Occipital lobe (tissue), 2 donors: Measurements from ENCODE around the gene ITGA3. TPM values are rescaled to one million over a fixed set of nuclear protein-coding genes. Genes with fewer than 3 reads are reported as not detected.

Experiments used
- DNase-seq: peaks from one replicate; lab custom pipeline; 2025; lab: John Stamatoyannopoulos, UW
- total RNA-seq: library from RNA; depleted of rRNA; stranded (reverse); fragments of >200 nt; gene quantifications from one replicate; pipeline ENCODE4 v1.2.3, GENCODE V29; 2014

The ITGA3 gene
- total RNA-seq, 1 donor from 2014 or later, result 23.2 TPM

DNA sequence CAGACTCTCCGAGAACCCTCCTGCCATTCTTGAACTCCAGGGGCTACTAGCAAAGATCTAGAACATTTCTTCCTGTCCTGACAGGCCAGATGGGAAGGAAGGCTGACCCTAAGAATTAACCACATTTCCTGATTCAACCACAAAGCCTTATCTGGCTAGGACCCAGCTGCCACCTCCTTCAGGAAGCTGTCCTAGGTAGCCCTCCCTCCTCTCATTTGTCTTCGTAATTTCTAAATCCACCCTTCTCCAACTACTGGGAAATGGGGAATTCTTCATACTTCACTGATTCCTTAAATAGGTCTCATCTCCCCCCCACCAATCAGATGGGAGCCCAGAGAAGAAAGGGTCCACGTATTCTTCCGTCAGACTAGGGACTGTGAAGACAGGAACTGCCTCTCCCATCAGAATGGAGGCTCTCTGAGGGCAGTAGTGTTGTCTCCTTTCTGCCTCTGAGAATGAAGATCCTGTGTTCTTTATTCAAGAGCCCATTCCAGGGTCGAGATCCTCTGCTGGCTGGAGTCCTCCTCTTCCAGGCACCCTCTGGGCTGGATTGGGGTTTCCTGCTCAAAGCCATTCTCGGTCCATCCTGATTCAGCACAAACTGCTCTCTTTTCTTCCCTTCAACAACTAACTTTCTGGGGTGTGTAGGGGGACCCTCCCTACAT lies 71.9 kb downstream of the ITGA3 start:
- no peak for DNase-seq

GRCh38 chr17:50128441-50129352 lies 72.8 kb downstream of the ITGA3 start:
- no peak for DNase-seq

DNA sequence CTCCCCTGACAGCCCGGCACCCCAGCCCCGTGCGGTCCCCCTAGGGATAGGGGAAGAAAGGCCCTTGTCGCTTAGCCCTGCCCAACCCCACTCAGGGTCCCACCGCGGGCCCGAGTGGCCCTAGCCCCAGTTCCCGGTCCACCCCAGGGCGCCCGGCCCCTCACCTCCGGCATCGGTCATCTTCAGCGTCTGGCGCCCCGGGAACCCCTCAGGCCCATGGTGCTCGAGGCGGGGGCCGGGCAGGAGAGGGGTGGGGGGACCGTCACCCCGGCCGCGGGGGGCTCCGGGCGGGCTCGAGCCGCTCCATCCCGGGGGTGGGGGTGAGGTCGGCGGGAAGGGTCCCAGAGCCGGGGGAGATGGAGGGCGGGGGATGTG lies 73.4 kb downstream of the ITGA3 start:
- DNase-seq, result no peak

DNA sequence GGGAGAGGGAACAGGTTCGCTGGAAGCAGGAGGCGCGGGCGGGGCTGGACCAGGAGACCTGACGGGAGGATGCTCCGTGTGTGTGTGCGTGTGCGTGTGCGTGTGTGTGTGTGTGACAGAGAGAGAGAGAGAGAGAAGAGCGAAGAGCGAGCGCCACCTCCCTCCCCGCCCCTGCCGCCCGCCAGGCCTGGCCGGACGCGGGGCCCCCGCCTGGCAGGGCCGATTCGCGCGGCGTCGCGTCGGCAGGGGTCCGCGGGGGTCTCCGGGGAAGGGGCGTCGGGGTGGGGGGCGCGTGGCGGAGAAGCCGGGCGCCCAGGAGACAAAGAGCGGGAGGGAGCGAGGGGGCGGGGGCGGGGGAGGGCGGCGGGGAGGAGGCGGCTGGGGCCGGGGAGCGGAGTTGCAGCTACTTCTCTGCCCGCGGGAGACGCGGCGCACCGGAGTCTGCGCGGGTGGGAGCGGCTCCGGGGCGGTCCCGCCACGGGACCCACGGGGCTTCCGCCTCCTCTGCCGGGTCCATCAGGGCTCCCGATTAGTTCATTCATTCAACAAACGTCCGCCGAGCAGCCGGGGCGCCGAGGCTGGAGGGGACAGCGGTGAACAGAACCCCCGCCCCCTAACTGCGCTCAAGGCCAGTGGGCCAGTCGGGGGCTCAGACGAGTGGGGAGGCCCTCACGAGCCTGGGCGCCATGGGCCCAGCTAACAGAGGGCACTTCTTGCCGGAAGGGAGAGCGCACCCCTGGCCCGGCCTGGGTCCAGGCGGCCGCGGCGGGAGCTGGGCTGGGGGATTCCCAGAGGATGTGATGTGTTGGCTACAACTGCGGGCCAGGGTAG lies 74.0 kb downstream of the ITGA3 start, which contains the start of gene SAMD14:
TSS of gene SAMD14 (minus strand) at position 433 of the 831 bp plus-strand sequence. CDS start 5,201 bp downstream, outside the sequence.
- no peak for DNase-seq

GRCh38 chr17:50130559-50131305 lies 74.8 kb downstream of the ITGA3 start:
- DNase-seq, result no peak

GRCh38 chr17:50132104-50132794 lies 76.3 kb downstream of the ITGA3 start:
- no peak for DNase-seq

- DNase-seq, result no peak
These were observed 77.3 kb downstream of the ITGA3 start for GRCh38 chr17:50133028-50133768.

- no peak for DNase-seq
These were observed 77.8 kb downstream of the ITGA3 start for GRCh38 chr17:50133769-50134099.

- DNase-seq, result no peak
These were observed 78.5 kb downstream of the ITGA3 start for GRCh38 chr17:50134206-50135110.

DNA sequence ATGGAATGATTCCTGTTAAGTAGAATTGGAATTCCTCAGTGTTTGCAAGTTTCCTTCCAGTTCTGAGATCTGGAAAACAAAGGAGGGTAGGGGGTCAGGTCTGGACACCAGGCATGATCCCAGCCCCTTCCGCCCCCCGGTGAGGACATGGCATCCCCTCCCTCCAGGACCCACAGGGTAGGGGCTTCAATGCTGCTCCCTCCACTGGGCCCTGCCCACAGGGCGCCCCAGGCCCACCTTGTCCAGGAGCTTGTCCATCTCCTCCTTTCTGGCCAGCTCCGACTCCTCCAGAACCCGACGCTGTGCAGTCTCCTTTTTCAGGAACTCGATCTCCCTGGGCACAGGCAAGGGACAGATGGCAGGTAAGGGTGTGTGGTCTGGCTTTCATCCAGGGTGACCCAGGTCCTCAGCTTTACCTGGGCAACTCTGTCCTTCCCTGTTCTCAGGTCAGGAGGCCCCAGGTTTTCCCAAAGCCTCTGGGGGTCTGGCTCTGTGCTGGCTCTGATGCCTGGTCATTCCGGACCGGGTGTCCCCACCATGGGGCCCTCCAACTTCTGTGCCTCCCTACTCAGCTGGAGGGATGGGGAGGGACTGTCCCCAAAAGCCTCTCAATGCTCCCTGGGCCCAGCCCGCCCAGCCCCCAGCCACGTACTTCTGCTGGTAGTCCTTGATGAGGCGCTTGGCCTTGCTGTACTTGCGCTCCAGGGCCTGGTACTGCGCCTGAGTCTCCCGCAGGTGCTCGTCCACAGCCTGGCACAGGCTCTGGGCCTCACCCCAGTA lies 79.6 kb downstream of the ITGA3 start:
- no peak for DNase-seq

- no peak for DNase-seq
These were observed 80.3 kb downstream of the ITGA3 start for GRCh38 chr17:50136096-50136687.

GRCh38 chr17:50137042-50137441 lies 81.1 kb downstream of the ITGA3 start:
- no peak for DNase-seq

DNA sequence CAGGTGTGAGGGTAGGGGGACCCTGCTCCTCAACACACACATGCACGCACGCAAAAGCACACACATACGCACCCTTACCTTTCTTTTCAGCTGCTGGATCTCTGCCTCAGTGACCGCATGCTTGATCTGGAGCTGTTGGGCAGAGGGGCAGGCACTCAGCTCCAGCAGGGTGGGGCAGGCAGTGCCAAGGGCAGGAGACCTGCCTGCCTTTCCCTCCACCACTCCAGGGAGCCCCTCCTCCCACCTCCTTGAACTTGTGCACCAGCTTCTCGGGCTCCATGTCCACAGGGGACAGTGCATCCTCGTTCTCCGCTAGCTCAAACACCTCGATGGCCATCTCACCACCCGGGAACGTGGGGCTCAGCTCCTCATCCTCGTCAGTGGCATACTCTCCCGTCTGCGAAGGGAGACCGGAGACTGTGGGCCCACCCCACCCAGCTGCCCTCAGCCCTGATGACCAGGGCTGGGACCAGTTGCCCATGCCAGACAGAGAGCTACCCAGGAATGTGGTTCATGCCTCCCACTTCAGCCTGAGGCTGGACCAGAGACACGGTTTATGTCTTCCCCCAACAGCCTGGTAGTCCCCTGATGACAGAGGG lies 83.4 kb downstream of the ITGA3 start:
- no peak for DNase-seq
